AG08396 (cell line): ENCODE measurements around the gene ATF4.

Experiments
- DNase-seq: peaks from one replicate; pipeline ENCODE4 v3.0.0; 2012; ENCODE audit warnings: low spot score, mixed read lengths

ATF4 gene

GRCh38 chr22:39520226-39521105 is at the start of gene ATF4:
Gene ATF4 (plus strand): TSS chr22:39520562. CDS start chr22:39521446, 884 bp downstream.
- DNase-seq: peak; percentile 82

- peak; percentile 66 for DNase-seq
Observed at GRCh38 chr22:39471381-39472141, 48.8 kb upstream of the ATF4 start.

GRCh38 chr22:39472570-39473556 is 47.5 kb upstream of the ATF4 start:
- no peak for DNase-seq

GRCh38 chr22:39473851-39474250 is 46.5 kb upstream of the ATF4 start:
- no peak for DNase-seq

GRCh38 chr22:39474351-39475111 is 45.8 kb upstream of the ATF4 start:
- peak; percentile 69 for DNase-seq

- DNase-seq: no peak
Observed at GRCh38 chr22:39475337-39475736, 45.0 kb upstream of the ATF4 start.

GRCh38 chr22:39475902-39476301 is 44.5 kb upstream of the ATF4 start:
- no peak for DNase-seq

GRCh38 chr22:39476664-39477063 is 43.7 kb upstream of the ATF4 start:
- no peak for DNase-seq

GRCh38 chr22:39477542-39477941 is 42.8 kb upstream of the ATF4 start:
- no peak for DNase-seq

- peak; percentile 46 for DNase-seq
Observed at GRCh38 chr22:39478441-39478850, 41.9 kb upstream of the ATF4 start.

GRCh38 chr22:39479254-39479653 is 41.1 kb upstream of the ATF4 start:
- DNase-seq: no peak

GRCh38 chr22:39480557-39480956 is 39.8 kb upstream of the ATF4 start:
- DNase-seq: no peak

GRCh38 chr22:39481054-39481453 is 39.3 kb upstream of the ATF4 start:
- DNase-seq: no peak

- DNase-seq: no peak
Observed at GRCh38 chr22:39481595-39481994, 38.8 kb upstream of the ATF4 start.

- DNase-seq: peak; percentile 50
Observed at GRCh38 chr22:39482768-39483167, 37.6 kb upstream of the ATF4 start.

GRCh38 chr22:39486951-39487825 is 33.2 kb upstream of the ATF4 start:
- DNase-seq: no peak

- DNase-seq: no peak
Observed at GRCh38 chr22:39487826-39488520, 32.4 kb upstream of the ATF4 start.

GRCh38 chr22:39488563-39489083 is 31.7 kb upstream of the ATF4 start:
- no peak for DNase-seq
